AG09319 (cell line): ENCODE measurements around the gene CDK11B.

Source experiments
- DNase-seq: peaks from one replicate; pipeline ENCODE4 v3.0.0-alpha.2; 2010; ENCODE audit warnings: low read depth; ENCODE audit errors: extremely low read depth
- TF ChIP-seq, protein P1 (sequence below): IDR thresholded peaks from 2 replicates; pipeline ENCODE4 v1.5.1; 2011; ENCODE audit warnings: low read depth, mild to moderate bottlenecking, inconsistent platforms, low read length, moderate library complexity

The CDK11B gene

DNA sequence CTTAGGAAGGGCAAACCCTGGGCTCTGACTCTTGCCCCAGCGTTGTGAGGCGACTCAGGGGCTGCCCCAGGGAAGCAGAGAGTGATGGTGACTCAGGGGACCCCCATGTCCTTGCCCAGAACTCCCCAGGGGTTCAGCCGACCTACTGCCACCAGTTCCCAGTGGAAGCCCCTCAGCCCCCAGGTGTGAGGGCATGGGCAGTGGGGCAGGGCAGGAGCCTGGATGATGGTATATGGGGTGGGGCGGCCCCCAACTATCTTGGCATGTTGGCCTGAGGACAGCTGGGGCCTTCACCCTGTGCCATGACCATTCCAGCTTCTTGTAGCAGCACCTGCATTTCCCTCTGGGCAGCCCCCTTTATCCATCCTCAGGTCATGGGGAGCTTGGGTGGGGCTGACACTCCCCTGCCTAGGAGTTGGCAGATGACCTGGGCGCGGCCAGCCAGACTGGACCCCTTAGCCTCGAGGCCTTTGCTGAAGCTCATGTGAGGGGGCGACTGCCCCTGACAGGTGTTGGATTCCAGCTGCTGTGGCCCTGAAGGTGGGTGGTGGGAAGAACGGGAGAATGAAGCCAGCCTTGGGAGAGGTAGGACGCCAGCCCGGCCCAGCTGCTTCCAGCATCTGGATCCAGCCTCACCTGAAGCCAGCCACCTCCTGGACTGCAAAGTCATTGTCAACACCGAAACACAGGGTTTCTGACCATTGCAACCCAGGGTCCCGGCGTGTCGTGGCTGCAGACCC is 57.1 kb downstream of the CDK11B start:
- TF ChIP-seq, protein P1, sequence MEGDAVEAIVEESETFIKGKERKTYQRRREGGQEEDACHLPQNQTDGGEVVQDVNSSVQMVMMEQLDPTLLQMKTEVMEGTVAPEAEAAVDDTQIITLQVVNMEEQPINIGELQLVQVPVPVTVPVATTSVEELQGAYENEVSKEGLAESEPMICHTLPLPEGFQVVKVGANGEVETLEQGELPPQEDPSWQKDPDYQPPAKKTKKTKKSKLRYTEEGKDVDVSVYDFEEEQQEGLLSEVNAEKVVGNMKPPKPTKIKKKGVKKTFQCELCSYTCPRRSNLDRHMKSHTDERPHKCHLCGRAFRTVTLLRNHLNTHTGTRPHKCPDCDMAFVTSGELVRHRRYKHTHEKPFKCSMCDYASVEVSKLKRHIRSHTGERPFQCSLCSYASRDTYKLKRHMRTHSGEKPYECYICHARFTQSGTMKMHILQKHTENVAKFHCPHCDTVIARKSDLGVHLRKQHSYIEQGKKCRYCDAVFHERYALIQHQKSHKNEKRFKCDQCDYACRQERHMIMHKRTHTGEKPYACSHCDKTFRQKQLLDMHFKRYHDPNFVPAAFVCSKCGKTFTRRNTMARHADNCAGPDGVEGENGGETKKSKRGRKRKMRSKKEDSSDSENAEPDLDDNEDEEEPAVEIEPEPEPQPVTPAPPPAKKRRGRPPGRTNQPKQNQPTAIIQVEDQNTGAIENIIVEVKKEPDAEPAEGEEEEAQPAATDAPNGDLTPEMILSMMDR: no peak
- no peak for DNase-seq

GRCh38 chr1:1600861-1601563 is 57.8 kb downstream of the CDK11B start:
- no peak for DNase-seq
- TF ChIP-seq, protein P1: no peak

- TF ChIP-seq, protein P1: no peak
- no peak for DNase-seq
Observed at GRCh38 chr1:1599935-1600860, 58.6 kb downstream of the CDK11B start, which contains the start of gene FNDC10. FNDC10 (minus strand) TSS chr1:1600135; CDS start chr1:1600015, 120 bp downstream.

GRCh38 chr1:1599030-1599934 is 59.5 kb downstream of the CDK11B start:
- TF ChIP-seq, protein P1: no peak
- DNase-seq: no peak

DNA sequence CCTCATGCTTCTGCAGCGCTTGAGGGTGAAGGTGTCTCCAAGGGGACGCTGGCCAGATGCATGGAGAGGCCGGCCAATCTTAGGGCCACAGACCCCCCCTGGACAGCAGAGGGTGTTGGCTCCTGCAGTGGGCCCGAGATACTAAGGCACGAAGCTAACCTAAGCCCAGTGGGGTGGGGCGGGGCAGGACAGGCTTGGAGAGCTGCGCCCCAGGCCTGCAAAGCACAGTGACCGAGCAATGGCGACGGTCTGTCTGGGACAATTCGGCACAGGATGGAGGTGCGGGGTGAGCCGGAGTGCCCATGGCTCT is 60.1 kb downstream of the CDK11B start:
- no peak for DNase-seq
- TF ChIP-seq, protein P1: no peak

- DNase-seq: no peak
- TF ChIP-seq, protein P1: no peak
Observed at GRCh38 chr1:1598051-1598719, 60.6 kb downstream of the CDK11B start.
